ENCODE data around the gene SHC4.

DNA sequence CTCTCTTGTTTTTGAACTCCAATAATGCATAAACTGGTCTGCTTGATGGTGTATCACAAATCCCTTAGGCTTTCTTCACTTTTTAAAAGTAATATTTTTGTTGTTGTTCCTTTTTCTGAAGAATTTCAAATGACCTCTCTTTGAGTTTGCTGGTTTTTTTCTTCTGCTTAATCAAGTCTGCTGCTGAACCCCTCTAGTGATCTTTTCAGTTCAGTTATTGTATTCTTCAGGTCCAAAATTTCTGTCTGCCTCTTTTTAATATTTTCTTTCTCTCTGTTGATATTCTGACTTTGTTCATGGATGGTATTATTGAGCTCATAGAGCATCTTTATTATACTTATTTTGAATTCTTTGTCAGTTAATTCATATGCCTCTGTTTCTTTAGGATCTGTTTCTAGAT lies 131.1 kb downstream of the SHC4 start:
- TF ChIP-seq, protein P1, sequence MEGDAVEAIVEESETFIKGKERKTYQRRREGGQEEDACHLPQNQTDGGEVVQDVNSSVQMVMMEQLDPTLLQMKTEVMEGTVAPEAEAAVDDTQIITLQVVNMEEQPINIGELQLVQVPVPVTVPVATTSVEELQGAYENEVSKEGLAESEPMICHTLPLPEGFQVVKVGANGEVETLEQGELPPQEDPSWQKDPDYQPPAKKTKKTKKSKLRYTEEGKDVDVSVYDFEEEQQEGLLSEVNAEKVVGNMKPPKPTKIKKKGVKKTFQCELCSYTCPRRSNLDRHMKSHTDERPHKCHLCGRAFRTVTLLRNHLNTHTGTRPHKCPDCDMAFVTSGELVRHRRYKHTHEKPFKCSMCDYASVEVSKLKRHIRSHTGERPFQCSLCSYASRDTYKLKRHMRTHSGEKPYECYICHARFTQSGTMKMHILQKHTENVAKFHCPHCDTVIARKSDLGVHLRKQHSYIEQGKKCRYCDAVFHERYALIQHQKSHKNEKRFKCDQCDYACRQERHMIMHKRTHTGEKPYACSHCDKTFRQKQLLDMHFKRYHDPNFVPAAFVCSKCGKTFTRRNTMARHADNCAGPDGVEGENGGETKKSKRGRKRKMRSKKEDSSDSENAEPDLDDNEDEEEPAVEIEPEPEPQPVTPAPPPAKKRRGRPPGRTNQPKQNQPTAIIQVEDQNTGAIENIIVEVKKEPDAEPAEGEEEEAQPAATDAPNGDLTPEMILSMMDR (conservative IDR thresholded peaks at IDR 0.05; ENCODE audit: low read length) = no peak
- no peak for TF ChIP-seq EZH2phosphoT487 (IDR thresholded peaks at IDR 0.05; ENCODE audit: borderline replicate concordance, low read depth, low read length)

Measured in OCI-LY7 (cell line).